ENCODE data around the gene ARHGEF3. TPM values are rescaled to one million over a fixed set of nuclear protein-coding genes. Genes with fewer than 3 reads are reported as not detected.

Gene ARHGEF3
- total and polyA plus RNA-seq, 2 donors (not counting 3 experiments of a cell fraction or from before 2014, with no cell fraction given) = 6.7 to 16.3 TPM

GRCh38 chr3:56812754-56813652, 11.3 kb upstream of the ARHGEF3 start:
- DNase-seq (ENCODE audit: low read depth, low spot score) (peak; percentile 71), FAIRE-seq (peak; percentile 94)
- intact Hi-C loops (cut with micrococcal nuclease) (no loop called here), dilution Hi-C loops (cut with MboI; ENCODE audit: extremely low pct_ligation_motif_present, low sequenced_read_pairs) (no loop called here)
- peak overlapping the region; percentile 63 for H3K4me2 ChIP-seq (ENCODE audit: insufficient read depth, low read length)
- H3K27me3 ChIP-seq (ENCODE audit: control insufficient read depth in 2 of 2, insufficient read depth in 2 of 2, low read length in 2 of 2) = no peaks in the 10 kb centered on the region
- H3K79me2 ChIP-seq (ENCODE audit: control insufficient read depth, insufficient read depth, low read length) = no peaks in the 10 kb centered on the region
- H3K9ac ChIP-seq (replicated peaks; ENCODE audit: extremely low read depth, insufficient read depth, low read length) = peak overlapping the region; percentile 52
- H3K9me1 ChIP-seq (replicated peaks; ENCODE audit: control insufficient read depth, extremely low read depth, insufficient read depth, low read length) = no peaks in the 10 kb centered on the region
- CTCF ChIA-PET = interaction anchor here (0.7 to 3.8 kb wide), 5 partner anchors 12 to 286 kb away, joined by 3 to 46 read pairs (median 3); partner anchors contain the start of gene ARHGEF3
- no peaks in the 10 kb centered on the region for H4K20me1 ChIP-seq (replicated peaks; ENCODE audit: control insufficient read depth, extremely low read depth, insufficient read depth, low read length)
- POLR2A ChIA-PET = interaction anchor here (1.1 kb wide), 1 partner anchor 11 kb away, joined by 4 read pairs; the partner anchor contains the start of gene ARHGEF3
- H2AFZ ChIP-seq (ENCODE audit: low read depth, low read length) = peak overlapping the region; percentile 69
- no peaks in the 10 kb centered on the region for H3K9me3 ChIP-seq (replicated peaks; ENCODE audit: control insufficient read depth, insufficient read depth, low read length)
- H3K4me1 ChIP-seq (ENCODE audit: control insufficient read depth, extremely low read depth, insufficient read depth, low read length) = peaks cover 14% of the 10 kb centered on the region
- peak overlapping the region in 1 of 3 experiments; percentile 33 for H3K4me3 ChIP-seq (replicated peaks in 1 of 3; ENCODE audit: insufficient read depth in 1 of 3, low read depth in 1 of 3, low read length in 3 of 3)
- H3K36me3 ChIP-seq (ENCODE audit: control insufficient read depth in 2 of 2, extremely low read depth in 1 of 2, insufficient read depth in 2 of 2, low read length in 2 of 2) = no peaks in the 10 kb centered on the region
- BruUV-seq (replicated peaks) = no TSS peak
- peak overlapping the region; percentile 65 for H3K27ac ChIP-seq (ENCODE audit: insufficient read depth, low read depth, low read length)
- TF ChIP-seq FOS (IDR thresholded peaks at IDR 0.05; ENCODE audit: borderline replicate concordance, insufficient read depth, low read length) = peak; percentile 55
- TF ChIP-seq JUN (IDR thresholded peaks at IDR 0.05; ENCODE audit: borderline replicate concordance, insufficient read depth, insufficient read length, low read depth) = peak; percentile 41
- no peak for TF ChIP-seq MYC (IDR thresholded peaks at IDR 0.05; ENCODE audit: low read depth, low read length)

- no peak overlapping the region for H3K4me3 ChIP-seq (replicated peaks in 1 of 3; ENCODE audit: insufficient read depth in 1 of 3, low read depth in 1 of 3, low read length in 3 of 3)
- H3K9me1 ChIP-seq (replicated peaks; ENCODE audit: control insufficient read depth, extremely low read depth, insufficient read depth, low read length) = no peaks in the 10 kb centered on the region
- TF ChIP-seq MYC (IDR thresholded peaks at IDR 0.05; ENCODE audit: low read depth, low read length) = no peak
- TF ChIP-seq FOS (IDR thresholded peaks at IDR 0.05; ENCODE audit: borderline replicate concordance, insufficient read depth, low read length) = no peak
- TF ChIP-seq, protein P1, sequence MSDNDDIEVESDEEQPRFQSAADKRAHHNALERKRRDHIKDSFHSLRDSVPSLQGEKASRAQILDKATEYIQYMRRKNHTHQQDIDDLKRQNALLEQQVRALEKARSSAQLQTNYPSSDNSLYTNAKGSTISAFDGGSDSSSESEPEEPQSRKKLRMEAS (IDR thresholded peaks at IDR 0.05; ENCODE audit: insufficient read depth, insufficient read length) = no peak
- no peak for TF ChIP-seq CTCF (IDR thresholded peaks at IDR 0.05; ENCODE audit: extremely low read depth in 1 of 2, insufficient read depth in 1 of 2, low read depth in 1 of 2, low read length in 2 of 2)
- no peak for TF ChIP-seq EZH2 (IDR thresholded peaks at IDR 0.05; ENCODE audit: borderline replicate concordance, low read depth, low read length, severe bottlenecking)
- no peak for TF ChIP-seq GATA2 (IDR thresholded peaks at IDR 0.05; ENCODE audit: insufficient read depth, insufficient read length, low read depth, low read length)
- TF ChIP-seq JUN (IDR thresholded peaks at IDR 0.05; ENCODE audit: borderline replicate concordance, insufficient read depth, insufficient read length, low read depth) = no peak
- TF ChIP-seq POLR2A (IDR thresholded peaks at IDR 0.05; ENCODE audit: low read depth, low read length) = no peak
- no peak for TF ChIP-seq POLR2AphosphoS5 (IDR thresholded peaks at IDR 0.05; ENCODE audit: insufficient read depth, low read depth, low read length)
- dilution Hi-C loops (cut with MboI; ENCODE audit: extremely low pct_ligation_motif_present, low sequenced_read_pairs) (no loop called here), intact Hi-C loops (cut with micrococcal nuclease) (no loop called here)
- no peak overlapping the region for H2AFZ ChIP-seq (ENCODE audit: low read depth, low read length)
- no peak overlapping the region for H3K4me2 ChIP-seq (ENCODE audit: insufficient read depth, low read length)
- H3K27me3 ChIP-seq (ENCODE audit: control insufficient read depth in 2 of 2, insufficient read depth in 2 of 2, low read length in 2 of 2) = no peaks in the 10 kb centered on the region
- no peaks in the 10 kb centered on the region for H3K36me3 ChIP-seq (ENCODE audit: control insufficient read depth in 2 of 2, extremely low read depth in 1 of 2, insufficient read depth in 2 of 2, low read length in 2 of 2)
- H3K9ac ChIP-seq (replicated peaks; ENCODE audit: extremely low read depth, insufficient read depth, low read length) = no peak overlapping the region
- no TSS peak for BruUV-seq (replicated peaks)
- no peaks in the 10 kb centered on the region for H4K20me1 ChIP-seq (replicated peaks; ENCODE audit: control insufficient read depth, extremely low read depth, insufficient read depth, low read length)
- ChIA-PET CTCF (interaction anchor here (0.8 to 3.8 kb wide), 5 partner anchors 11 to 177 kb away, joined by 3 to 46 read pairs (median 16); partner anchors contain the start of gene ARHGEF3), POLR2A (no interaction called here)
- no peaks in the 10 kb centered on the region for H3K9me3 ChIP-seq (replicated peaks; ENCODE audit: control insufficient read depth, insufficient read depth, low read length)
- H3K27ac ChIP-seq (ENCODE audit: insufficient read depth, low read depth, low read length) = no peak overlapping the region
- DNase-seq (ENCODE audit: low read depth, low spot score) = no peak
- H3K79me2 ChIP-seq (ENCODE audit: control insufficient read depth, insufficient read depth, low read length) = no peaks in the 10 kb centered on the region
- peaks cover 14% of the 10 kb centered on the region for H3K4me1 ChIP-seq (ENCODE audit: control insufficient read depth, extremely low read depth, insufficient read depth, low read length)
- no peak for FAIRE-seq
Observed at GRCh38 chr3:56811546-56812202, 9.9 kb upstream of the ARHGEF3 start.

Measured in endothelial cell of umbilical vein (primary cell).